ENCODE data around the gene BCAR1.
A peak's percentile ranks its signal among the peaks of the same experiment; 100 is the strongest.

The BCAR1 gene

GRCh38 chr16:75256059-75256571 lies 4.7 kb upstream of the BCAR1 start:
- no peak overlapping the region for H2AK5ac ChIP-seq (ENCODE audit: low read length)
- H3K4me1 ChIP-seq (ENCODE audit: control insufficient read depth in 1 of 2, insufficient read depth in 2 of 2, low read length in 2 of 2), result peaks cover 66 to 70% of the 10 kb centered on the region in 2 experiments
- no peak for DNase-seq
- peak overlapping the region; percentile 14 for H2BK12ac ChIP-seq (ENCODE audit: low read length)
- WGBS (ENCODE audit: extremely low coverage, insufficient coverage, insufficient read length), result no CpG with 5 or more reads among the region's 12 CpGs
- H3K9ac ChIP-seq (ENCODE audit: low read length), result no peak overlapping the region
- H3K9me3 ChIP-seq (ENCODE audit: insufficient read depth, low read depth, low read length), result peaks cover 2% of the 10 kb centered on the region
- H2BK120ac ChIP-seq (ENCODE audit: insufficient read depth, low read length, poor library complexity), result peak overlapping the region; percentile 2
- H4K8ac ChIP-seq (ENCODE audit: low read depth, low read length), result no peak overlapping the region
- no peak overlapping the region for H4K12ac ChIP-seq (ENCODE audit: low read depth, low read length)
- no peak overlapping the region for H3K4me3 ChIP-seq (ENCODE audit: low read depth, low read length)
- H3K79me2 ChIP-seq (ENCODE audit: control insufficient read depth, insufficient read depth, low read length, poor library complexity), result peaks cover 45% of the 10 kb centered on the region
- H3K23ac ChIP-seq (ENCODE audit: low read length), result no peak overlapping the region
- no peak overlapping the region for H2AFZ ChIP-seq (ENCODE audit: insufficient read depth, low read length, poor library complexity)
- peaks cover 2% of the 10 kb centered on the region in 2 experiments for H3K36me3 ChIP-seq (ENCODE audit: control insufficient read depth in 1 of 2, insufficient read depth in 2 of 2, low read length in 2 of 2)
- H3K14ac ChIP-seq (ENCODE audit: low read length), result peak overlapping the region; percentile 1
- H2BK5ac ChIP-seq (ENCODE audit: low read depth, low read length, poor library complexity), result peak overlapping the region; percentile 15
- H3K18ac ChIP-seq (ENCODE audit: low read length), result peak overlapping the region; percentile 33
- H3K27ac ChIP-seq (ENCODE audit: low read depth, low read length), result peak overlapping the region; percentile 45
- peaks cover 44% of the 10 kb centered on the region for H3K79me1 ChIP-seq (ENCODE audit: low read length)
- H3K4me2 ChIP-seq (ENCODE audit: low read length), result no peak overlapping the region
- H3K4ac ChIP-seq (ENCODE audit: low read depth, low read length), result peak overlapping the region; percentile 1
- no peaks in the 10 kb centered on the region for H3K27me3 ChIP-seq (ENCODE audit: insufficient read depth, low read length)
- H4K91ac ChIP-seq (ENCODE audit: low read depth, low read length), result peak overlapping the region; percentile 8

DNA sequence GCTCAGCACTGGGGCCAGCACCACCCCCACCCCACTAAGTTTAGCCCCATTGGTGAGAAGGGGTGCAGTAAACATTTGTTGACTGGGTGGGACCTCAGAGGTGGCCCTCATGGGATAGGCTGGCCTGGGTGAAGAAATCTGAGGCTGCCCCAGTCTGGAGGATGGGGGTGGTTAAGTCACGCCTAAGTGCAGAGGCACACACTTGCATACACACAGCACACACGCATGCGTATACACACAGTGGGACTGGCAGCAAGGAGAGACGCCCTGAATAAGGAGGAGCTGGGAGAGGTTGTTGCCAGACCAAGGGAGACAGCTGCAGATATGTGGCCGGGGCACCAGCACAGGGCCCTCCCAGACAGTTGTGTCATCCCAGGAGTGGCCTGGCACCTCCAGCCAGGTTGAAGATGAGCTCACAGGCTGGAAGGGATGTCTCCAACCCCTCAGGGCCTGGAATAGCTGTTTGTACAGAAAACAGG lies 3.0 kb upstream of the BCAR1 start:
- H4K8ac ChIP-seq (ENCODE audit: low read depth, low read length), result peak overlapping the region; percentile 69
- peak overlapping the region; percentile 6 for H3K4me2 ChIP-seq (ENCODE audit: low read length)
- H3K4ac ChIP-seq (ENCODE audit: low read depth, low read length), result peak overlapping the region; percentile 49
- H3K4me3 ChIP-seq (ENCODE audit: low read depth, low read length), result no peak overlapping the region
- H3K27ac ChIP-seq (ENCODE audit: low read depth, low read length), result peak overlapping the region; percentile 87
- no peak overlapping the region for H3K23ac ChIP-seq (ENCODE audit: low read length)
- no peaks in the 10 kb centered on the region for H3K9me3 ChIP-seq (ENCODE audit: insufficient read depth, low read depth, low read length)
- H2BK12ac ChIP-seq (ENCODE audit: low read length), result peak overlapping the region; percentile 85
- peak overlapping the region; percentile 80 for H2BK120ac ChIP-seq (ENCODE audit: insufficient read depth, low read length, poor library complexity)
- peak overlapping the region; percentile 83 for H2BK5ac ChIP-seq (ENCODE audit: low read depth, low read length, poor library complexity)
- H3K36me3 ChIP-seq (ENCODE audit: control insufficient read depth in 1 of 2, insufficient read depth in 2 of 2, low read length in 2 of 2), result peaks cover 0 to 4% of the 10 kb centered on the region in 2 experiments
- H4K91ac ChIP-seq (ENCODE audit: low read depth, low read length), result peak overlapping the region; percentile 86
- peaks cover 60% of the 10 kb centered on the region for H3K79me2 ChIP-seq (ENCODE audit: control insufficient read depth, insufficient read depth, low read length, poor library complexity)
- H3K14ac ChIP-seq (ENCODE audit: low read length), result peak overlapping the region; percentile 71
- peak overlapping the region; percentile 71 for H3K18ac ChIP-seq (ENCODE audit: low read length)
- H3K9ac ChIP-seq (ENCODE audit: low read length), result no peak overlapping the region
- H2AK5ac ChIP-seq (ENCODE audit: low read length), result no peak overlapping the region
- peaks cover 72 to 76% of the 10 kb centered on the region in 2 experiments for H3K4me1 ChIP-seq (ENCODE audit: control insufficient read depth in 1 of 2, insufficient read depth in 2 of 2, low read length in 2 of 2)
- no peaks in the 10 kb centered on the region for H3K27me3 ChIP-seq (ENCODE audit: insufficient read depth, low read length)
- no CpG with 5 or more reads among the region's 5 CpGs for WGBS (ENCODE audit: extremely low coverage, insufficient coverage, insufficient read length)
- no peak overlapping the region for H4K12ac ChIP-seq (ENCODE audit: low read depth, low read length)
- H3K79me1 ChIP-seq (ENCODE audit: low read length), result peaks cover 54% of the 10 kb centered on the region
- peak; percentile 97 to 98 for DNase-seq
- no peak overlapping the region for H2AFZ ChIP-seq (ENCODE audit: insufficient read depth, low read length, poor library complexity)

DNA sequence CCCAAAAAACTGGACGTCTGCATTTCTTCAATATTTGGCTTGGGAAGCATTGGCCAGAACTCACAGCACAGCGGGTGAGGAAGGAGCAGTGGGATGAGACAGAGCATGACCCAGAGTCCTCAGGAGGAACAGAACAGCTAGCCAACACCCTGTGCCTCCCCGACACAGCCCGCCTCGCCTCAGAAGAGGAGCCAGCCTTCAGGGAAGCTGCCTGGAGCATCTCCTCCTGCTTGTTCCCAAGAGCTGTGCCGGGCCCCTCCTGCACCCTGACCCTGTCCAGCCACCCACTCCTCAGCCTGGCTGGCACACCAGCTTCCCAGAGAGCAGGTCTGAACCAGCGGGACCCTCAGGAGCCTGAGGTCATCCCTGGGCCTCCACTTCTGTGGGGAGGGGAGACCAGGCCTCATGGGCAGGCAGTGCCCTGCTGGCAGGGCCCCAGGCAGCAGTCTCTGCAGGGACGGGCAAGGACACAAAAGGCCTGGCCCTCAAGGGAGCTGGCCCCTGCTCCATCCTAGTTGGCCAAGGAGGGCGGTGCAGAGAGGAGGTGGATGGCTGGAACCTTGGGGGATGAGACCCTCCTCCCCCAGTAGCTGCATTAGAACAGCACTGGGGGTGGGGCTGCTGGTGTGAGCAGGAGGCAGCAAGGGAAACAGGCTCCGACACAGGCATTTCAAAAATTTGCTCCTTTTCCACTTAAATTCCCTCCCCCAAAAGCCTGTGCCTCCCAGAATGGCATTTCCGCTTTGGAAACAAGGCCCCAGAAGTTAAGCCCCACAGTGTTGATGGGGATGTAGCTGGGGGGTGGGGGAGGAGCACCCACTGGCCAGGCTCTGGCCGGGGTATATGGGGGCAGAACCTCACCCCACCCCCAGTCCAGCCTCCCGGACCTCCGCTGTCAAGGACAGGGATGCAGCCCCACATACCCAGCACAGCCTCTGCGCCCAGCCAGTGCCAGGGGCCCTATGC lies 1.8 kb upstream of the BCAR1 start:
- peaks cover 65% of the 10 kb centered on the region for H3K79me2 ChIP-seq (ENCODE audit: control insufficient read depth, insufficient read depth, low read length, poor library complexity)
- no CpG with 5 or more reads among the region's 15 CpGs for WGBS (ENCODE audit: extremely low coverage, insufficient coverage, insufficient read length)

DNA sequence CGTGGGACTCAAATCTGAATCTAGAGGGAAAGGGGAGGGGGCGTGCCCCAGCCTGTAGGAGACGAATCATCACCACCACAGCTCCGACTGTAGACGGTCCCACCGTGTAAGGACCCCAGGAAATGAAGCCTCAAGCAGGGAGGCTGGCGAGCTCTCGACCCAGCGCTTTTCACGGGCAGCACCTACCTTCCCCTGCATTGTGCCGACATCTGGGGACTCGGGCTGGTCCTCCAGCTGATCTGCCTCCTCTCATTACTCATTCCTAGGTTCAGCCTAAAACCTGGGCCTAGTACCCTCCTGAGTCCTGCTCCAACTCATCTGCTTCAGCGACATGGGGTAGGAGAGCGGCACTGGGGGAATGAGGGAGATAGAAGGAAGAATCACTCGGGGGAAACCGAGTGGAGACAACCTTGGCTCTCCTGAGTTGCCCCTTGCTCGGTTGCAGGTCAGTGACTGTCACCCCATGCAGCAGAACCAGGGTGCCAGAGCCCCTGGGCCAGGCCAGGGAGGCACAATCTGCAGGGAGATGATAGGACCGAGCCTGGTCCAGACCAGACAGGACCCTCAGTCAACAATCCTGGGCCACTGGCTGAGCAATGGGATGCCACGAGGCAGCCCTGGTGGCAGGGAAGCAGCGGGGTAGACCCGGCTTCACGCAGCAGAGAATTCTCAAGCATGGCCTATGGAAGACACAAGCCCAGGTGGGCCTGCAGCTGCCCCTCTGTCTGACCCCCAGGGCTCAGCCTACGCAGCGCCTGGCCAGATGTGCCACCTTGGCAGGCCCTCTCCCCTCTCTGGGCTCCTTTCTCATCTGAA lies 833 bp upstream of the BCAR1 start:
- H2BK5ac ChIP-seq (ENCODE audit: low read depth, low read length, poor library complexity), result peak overlapping the region; percentile 97
- peak overlapping the region; percentile 22 for H3K4me2 ChIP-seq (ENCODE audit: low read length)
- H3K4me3 ChIP-seq (ENCODE audit: low read depth, low read length), result no peak overlapping the region
- H3K27ac ChIP-seq (ENCODE audit: low read depth, low read length), result peak overlapping the region; percentile 99
- H3K9ac ChIP-seq (ENCODE audit: low read length), result peak overlapping the region; percentile 16
- peak overlapping the region; percentile 95 for H2BK12ac ChIP-seq (ENCODE audit: low read length)
- H3K4me1 ChIP-seq (ENCODE audit: control insufficient read depth in 1 of 2, insufficient read depth in 2 of 2, low read length in 2 of 2), result peaks cover 78% of the 10 kb centered on the region in 2 experiments
- H2AK5ac ChIP-seq (ENCODE audit: low read length), result peak overlapping the region; percentile 98
- H4K12ac ChIP-seq (ENCODE audit: low read depth, low read length), result peak overlapping the region; percentile 64
- H3K18ac ChIP-seq (ENCODE audit: low read length), result peak overlapping the region; percentile 98
- H3K36me3 ChIP-seq (ENCODE audit: control insufficient read depth in 1 of 2, insufficient read depth in 2 of 2, low read length in 2 of 2), result peaks cover 15 to 18% of the 10 kb centered on the region in 2 experiments
- H3K23ac ChIP-seq (ENCODE audit: low read length), result no peak overlapping the region
- H4K8ac ChIP-seq (ENCODE audit: low read depth, low read length), result peak overlapping the region; percentile 82
- peak overlapping the region; percentile 90 for H3K4ac ChIP-seq (ENCODE audit: low read depth, low read length)
- peak overlapping the region; percentile 98 for H2BK120ac ChIP-seq (ENCODE audit: insufficient read depth, low read length, poor library complexity)
- H3K79me2 ChIP-seq (ENCODE audit: control insufficient read depth, insufficient read depth, low read length, poor library complexity), result peaks cover 68% of the 10 kb centered on the region
- no peaks in the 10 kb centered on the region for H3K9me3 ChIP-seq (ENCODE audit: insufficient read depth, low read depth, low read length)
- H3K14ac ChIP-seq (ENCODE audit: low read length), result peak overlapping the region; percentile 99
- no peaks in the 10 kb centered on the region for H3K27me3 ChIP-seq (ENCODE audit: insufficient read depth, low read length)
- H2AFZ ChIP-seq (ENCODE audit: insufficient read depth, low read length, poor library complexity), result peak overlapping the region; percentile 33
- WGBS (ENCODE audit: extremely low coverage, insufficient coverage, insufficient read length), result no CpG with 5 or more reads among the region's 24 CpGs
- H3K79me1 ChIP-seq (ENCODE audit: low read length), result peaks cover 58% of the 10 kb centered on the region
- H4K91ac ChIP-seq (ENCODE audit: low read depth, low read length), result peak overlapping the region; percentile 99
- no peak for DNase-seq

More for the DNA sequence above, 1.8 kb upstream of the BCAR1 start:
- Histone ChIP-seq H2BK5ac (ENCODE audit: low read depth, low read length, poor library complexity) (peak overlapping the region; percentile 97), H3K23ac (ENCODE audit: low read length) (no peak overlapping the region), H2BK120ac (ENCODE audit: insufficient read depth, low read length, poor library complexity) (peak overlapping the region; percentile 98), H3K14ac (ENCODE audit: low read length) (peak overlapping the region; percentile 99), H3K18ac (ENCODE audit: low read length) (peak overlapping the region; percentile 98), H2AFZ (ENCODE audit: insufficient read depth, low read length, poor library complexity) (peak overlapping the region; percentile 47), H4K8ac (ENCODE audit: low read depth, low read length) (peak overlapping the region; percentile 96), H2BK12ac (ENCODE audit: low read length) (peak overlapping the region; percentile 95), H3K4me3 (ENCODE audit: low read depth, low read length) (no peak overlapping the region), H3K4me2 (ENCODE audit: low read length) (peak overlapping the region; percentile 28), H2AK5ac (ENCODE audit: low read length) (peak overlapping the region; percentile 98), H3K27me3 (ENCODE audit: insufficient read depth, low read length) (no peaks in the 10 kb centered on the region), H3K36me3 (ENCODE audit: control insufficient read depth in 1 of 2, insufficient read depth in 2 of 2, low read length in 2 of 2) (peaks cover 7 to 13% of the 10 kb centered on the region in 2 experiments), H3K4me1 (ENCODE audit: control insufficient read depth in 1 of 2, insufficient read depth in 2 of 2, low read length in 2 of 2) (peaks cover 77% of the 10 kb centered on the region in 2 experiments), H3K9me3 (ENCODE audit: insufficient read depth, low read depth, low read length) (no peaks in the 10 kb centered on the region), H3K4ac (ENCODE audit: low read depth, low read length) (peak overlapping the region; percentile 90), H3K27ac (ENCODE audit: low read depth, low read length) (peak overlapping the region; percentile 99), H4K91ac (ENCODE audit: low read depth, low read length) (peak overlapping the region; percentile 99), H3K79me1 (ENCODE audit: low read length) (peaks cover 61% of the 10 kb centered on the region), H4K12ac (ENCODE audit: low read depth, low read length) (peak overlapping the region; percentile 68), H3K9ac (ENCODE audit: low read length) (no peak overlapping the region)
- DNase-seq, result peak in 1 of 2 donors; percentile 39
